ENCODE measurements around the gene SLC35E2B.
"Not testable (repeated sequence)": the region's sequence is repeated elsewhere in the genome, so short reads cannot be mapped to it uniquely, and the experiment has no call there.

Gene SLC35E2B

GRCh38 chr1:1672181-1672965 is 20.2 kb downstream of the SLC35E2B start:
- DNase-seq, result no peak

- DNase-seq, result no peak
Measured at GRCh38 chr1:1671365-1672119, 21.1 kb downstream of the SLC35E2B start.

- DNase-seq, result peak; percentile 61
Measured at GRCh38 chr1:1670866-1671265, 21.7 kb downstream of the SLC35E2B start.

- no peak for DNase-seq
Measured at GRCh38 chr1:1669468-1670440, 22.8 kb downstream of the SLC35E2B start.

GRCh38 chr1:1666526-1666925 is 26.1 kb downstream of the SLC35E2B start:
- peak; percentile 61 for DNase-seq

GRCh38 chr1:1665815-1666251 is 26.8 kb downstream of the SLC35E2B start:
- peak; percentile 76 for DNase-seq

- peak; percentile 62 for DNase-seq
Measured at GRCh38 chr1:1664941-1665814, 27.4 kb downstream of the SLC35E2B start.

GRCh38 chr1:1664318-1664717 is 28.3 kb downstream of the SLC35E2B start:
- not testable (repeated sequence) for DNase-seq

- peak; percentile 62 for DNase-seq
Measured at GRCh38 chr1:1662830-1663560, 29.6 kb downstream of the SLC35E2B start.

- not testable (repeated sequence) for DNase-seq
Measured at GRCh38 chr1:1662392-1662791, 30.2 kb downstream of the SLC35E2B start.

GRCh38 chr1:1658583-1659549 is 33.7 kb downstream of the SLC35E2B start, which contains the start of gene CDK11B:
Gene CDK11B, minus strand, starts transcription at chr1:1659004. Its CDS starts 1,519 bp downstream, at chr1:1657485.
- peak; percentile 100 for DNase-seq

GRCh38 chr1:1648265-1648664 is 44.3 kb downstream of the SLC35E2B start:
- DNase-seq, result peak; percentile 53

GRCh38 chr1:1647567-1648241 is 44.9 kb downstream of the SLC35E2B start:
- peak; percentile 54 for DNase-seq

GRCh38 chr1:1646326-1646725 is 46.3 kb downstream of the SLC35E2B start:
- not testable (repeated sequence) for DNase-seq

- not testable (repeated sequence) for DNase-seq
Measured at GRCh38 chr1:1640711-1641461, 51.7 kb downstream of the SLC35E2B start.

- peak; percentile 38 for DNase-seq
Measured at GRCh38 chr1:1640081-1640480, 52.5 kb downstream of the SLC35E2B start.

- DNase-seq, result peak; percentile 55
Measured at GRCh38 chr1:1639368-1639767, 53.2 kb downstream of the SLC35E2B start.

- peak; percentile 51 for DNase-seq
Measured at GRCh38 chr1:1638528-1638927, 54.1 kb downstream of the SLC35E2B start.
